SK-N-SH treated with all-trans-retinoic acid at 6 μM for 48 hours (cell line): ENCODE results near the gene OTX1.

Experiments
- ARNTL ChIP-seq: fragments of 450-650 bp; formaldehyde crosslinking; IDR thresholded peaks from 2 replicates; pipeline ENCODE4 v1.5.0; 2020; ENCODE audit warnings: low read depth, mild to moderate bottlenecking, moderate library complexity, borderline replicate concordance
- BACH2 ChIP-seq: fragments of 250-450 bp; sonication (Bioruptor Pico); IDR thresholded peaks from 2 replicates; pipeline ENCODE4 v1.9.0; 2021; ENCODE audit warnings: mild to moderate bottlenecking, borderline replicate concordance
- GLIS3 ChIP-seq: fragments of 250-450 bp; sonication (Bioruptor Pico); IDR thresholded peaks from 2 replicates; pipeline ENCODE4 v1.5.0; 2020; ENCODE audit warnings: mild to moderate bottlenecking, moderate library complexity
- ISL1 ChIP-seq: fragments of 250-450 bp; sonication (Bioruptor Pico); IDR thresholded peaks from 2 replicates; pipeline ENCODE4 v2.1.2; 2022; ENCODE audit warnings: mild to moderate bottlenecking, moderate library complexity
- RARB ChIP-seq: fragments of 250-450 bp; sonication (Bioruptor Pico); IDR thresholded peaks from 2 replicates; pipeline ENCODE4 v1.8.0; 2021; ENCODE audit warnings: mild to moderate bottlenecking, moderate library complexity
- TF ChIP-seq, protein P1 (sequence below): fragments of 250-450 bp; sonication (Bioruptor Pico); IDR thresholded peaks from 2 replicates; pipeline ENCODE4 v1.8.0; 2020; ENCODE audit warnings: mild to moderate bottlenecking, moderate library complexity, borderline replicate concordance
- TF ChIP-seq, protein P2 (sequence below): fragments of 250-450 bp; sonication (Bioruptor Pico); IDR thresholded peaks from 2 replicates; pipeline ENCODE4 v1.5.0; 2020; ENCODE audit warnings: mild to moderate bottlenecking, moderate library complexity
- TF ChIP-seq, protein P3 (sequence below): fragments of 250-450 bp; sonication (Bioruptor Pico); IDR thresholded peaks from 2 replicates; pipeline ENCODE4 v1.5.1; 2021; ENCODE audit warnings: mild to moderate bottlenecking, moderate library complexity

DNA sequence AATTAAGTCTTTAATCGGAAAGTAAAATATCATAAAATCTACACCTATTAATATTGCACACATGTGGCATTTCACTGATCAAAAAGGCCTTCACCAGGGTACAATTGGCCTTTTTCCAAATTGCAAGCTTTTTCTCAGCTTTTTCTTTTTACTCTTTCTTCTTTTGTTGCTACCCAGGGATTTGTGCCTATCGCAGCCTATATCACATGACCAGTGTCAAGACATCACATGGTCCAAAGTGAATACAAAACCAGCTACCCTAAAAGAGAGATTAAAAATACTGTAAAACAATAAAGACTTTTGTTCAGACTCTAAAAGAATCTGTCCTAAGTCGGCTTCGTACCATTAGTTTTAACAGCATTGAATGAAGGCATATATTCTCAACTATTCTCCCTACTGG is 15.0 kb upstream of the OTX1 start:
- TF ChIP-seq BACH2 (CRISPR knock-in tag) (no peak), ISL1 (CRISPR knock-in tag) (no peak), RARB (no peak), ARNTL (CRISPR knock-in tag) (no peak), GLIS3 (CRISPR knock-in tag) (no peak)
- TF ChIP-seq, protein P1, sequence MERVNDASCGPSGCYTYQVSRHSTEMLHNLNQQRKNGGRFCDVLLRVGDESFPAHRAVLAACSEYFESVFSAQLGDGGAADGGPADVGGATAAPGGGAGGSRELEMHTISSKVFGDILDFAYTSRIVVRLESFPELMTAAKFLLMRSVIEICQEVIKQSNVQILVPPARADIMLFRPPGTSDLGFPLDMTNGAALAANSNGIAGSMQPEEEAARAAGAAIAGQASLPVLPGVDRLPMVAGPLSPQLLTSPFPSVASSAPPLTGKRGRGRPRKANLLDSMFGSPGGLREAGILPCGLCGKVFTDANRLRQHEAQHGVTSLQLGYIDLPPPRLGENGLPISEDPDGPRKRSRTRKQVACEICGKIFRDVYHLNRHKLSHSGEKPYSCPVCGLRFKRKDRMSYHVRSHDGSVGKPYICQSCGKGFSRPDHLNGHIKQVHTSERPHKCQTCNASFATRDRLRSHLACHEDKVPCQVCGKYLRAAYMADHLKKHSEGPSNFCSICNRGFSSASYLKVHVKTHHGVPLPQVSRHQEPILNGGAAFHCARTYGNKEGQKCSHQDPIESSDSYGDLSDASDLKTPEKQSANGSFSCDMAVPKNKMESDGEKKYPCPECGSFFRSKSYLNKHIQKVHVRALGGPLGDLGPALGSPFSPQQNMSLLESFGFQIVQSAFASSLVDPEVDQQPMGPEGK (CRISPR knock-in tag): no peak
- TF ChIP-seq, protein P2, sequence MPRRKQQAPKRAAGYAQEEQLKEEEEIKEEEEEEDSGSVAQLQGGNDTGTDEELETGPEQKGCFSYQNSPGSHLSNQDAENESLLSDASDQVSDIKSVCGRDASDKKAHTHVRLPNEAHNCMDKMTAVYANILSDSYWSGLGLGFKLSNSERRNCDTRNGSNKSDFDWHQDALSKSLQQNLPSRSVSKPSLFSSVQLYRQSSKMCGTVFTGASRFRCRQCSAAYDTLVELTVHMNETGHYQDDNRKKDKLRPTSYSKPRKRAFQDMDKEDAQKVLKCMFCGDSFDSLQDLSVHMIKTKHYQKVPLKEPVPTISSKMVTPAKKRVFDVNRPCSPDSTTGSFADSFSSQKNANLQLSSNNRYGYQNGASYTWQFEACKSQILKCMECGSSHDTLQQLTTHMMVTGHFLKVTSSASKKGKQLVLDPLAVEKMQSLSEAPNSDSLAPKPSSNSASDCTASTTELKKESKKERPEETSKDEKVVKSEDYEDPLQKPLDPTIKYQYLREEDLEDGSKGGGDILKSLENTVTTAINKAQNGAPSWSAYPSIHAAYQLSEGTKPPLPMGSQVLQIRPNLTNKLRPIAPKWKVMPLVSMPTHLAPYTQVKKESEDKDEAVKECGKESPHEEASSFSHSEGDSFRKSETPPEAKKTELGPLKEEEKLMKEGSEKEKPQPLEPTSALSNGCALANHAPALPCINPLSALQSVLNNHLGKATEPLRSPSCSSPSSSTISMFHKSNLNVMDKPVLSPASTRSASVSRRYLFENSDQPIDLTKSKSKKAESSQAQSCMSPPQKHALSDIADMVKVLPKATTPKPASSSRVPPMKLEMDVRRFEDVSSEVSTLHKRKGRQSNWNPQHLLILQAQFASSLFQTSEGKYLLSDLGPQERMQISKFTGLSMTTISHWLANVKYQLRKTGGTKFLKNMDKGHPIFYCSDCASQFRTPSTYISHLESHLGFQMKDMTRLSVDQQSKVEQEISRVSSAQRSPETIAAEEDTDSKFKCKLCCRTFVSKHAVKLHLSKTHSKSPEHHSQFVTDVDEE: no peak
- TF ChIP-seq, protein P3, sequence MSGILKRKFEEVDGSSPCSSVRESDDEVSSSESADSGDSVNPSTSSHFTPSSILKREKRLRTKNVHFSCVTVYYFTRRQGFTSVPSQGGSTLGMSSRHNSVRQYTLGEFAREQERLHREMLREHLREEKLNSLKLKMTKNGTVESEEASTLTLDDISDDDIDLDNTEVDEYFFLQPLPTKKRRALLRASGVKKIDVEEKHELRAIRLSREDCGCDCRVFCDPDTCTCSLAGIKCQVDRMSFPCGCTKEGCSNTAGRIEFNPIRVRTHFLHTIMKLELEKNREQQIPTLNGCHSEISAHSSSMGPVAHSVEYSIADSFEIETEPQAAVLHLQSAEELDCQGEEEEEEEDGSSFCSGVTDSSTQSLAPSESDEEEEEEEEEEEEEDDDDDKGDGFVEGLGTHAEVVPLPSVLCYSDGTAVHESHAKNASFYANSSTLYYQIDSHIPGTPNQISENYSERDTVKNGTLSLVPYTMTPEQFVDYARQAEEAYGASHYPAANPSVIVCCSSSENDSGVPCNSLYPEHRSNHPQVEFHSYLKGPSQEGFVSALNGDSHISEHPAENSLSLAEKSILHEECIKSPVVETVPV (CRISPR knock-in tag): no peak
